ENCODE data around the gene CALML5. TPM values are rescaled to one million over a fixed set of nuclear protein-coding genes. Genes with fewer than 3 reads are reported as not detected.

CALML5 gene
- total and polyA plus RNA-seq, 2 of the 4 experiments (the other 2 are of a cell fraction), result not detected

GRCh38 chr10:5507649-5508131, 8.3 kb upstream of the CALML5 start:
- DNase-seq (no peak), ATAC-seq (ENCODE audit: low read depth) (no peak)
- Histone ChIP-seq H3K4me3 (ENCODE audit: insufficient read depth, low read depth, low read length) (no peak overlapping the region), H3K9me3 (ENCODE audit: control insufficient read depth, insufficient read depth, low read length) (no peaks in the 10 kb centered on the region), H3K56ac (ENCODE audit: extremely low read depth, insufficient read depth, low read length) (no peak overlapping the region), H3K9ac (ENCODE audit: low read depth, low read length) (no peak overlapping the region), H3K4me2 (ENCODE audit: low read depth, low read length) (no peak overlapping the region), H3K9me1 (ENCODE audit: insufficient read depth, low read length) (peaks cover 3% of the 10 kb centered on the region; the same call in 1 of the 2 replicates), H4K20me1 (ENCODE audit: insufficient read depth, low read length) (no peaks in the 10 kb centered on the region), H2AK9ac (replicated peaks; ENCODE audit: low read depth, low read length, poor library complexity) (no peak overlapping the region), H4K91ac (ENCODE audit: insufficient read depth, low read depth, low read length) (no peak overlapping the region), H4K8ac (ENCODE audit: low read depth in 2 of 2, low read length in 2 of 2) (no peak overlapping the region), H3K4me1 (ENCODE audit: control insufficient read depth, insufficient read depth, low read length) (no peaks in the 10 kb centered on the region), H2BK15ac (ENCODE audit: low read depth, low read length) (no peak overlapping the region), H3K36me3 (ENCODE audit: control insufficient read depth, insufficient read depth, low read length) (no peaks in the 10 kb centered on the region), H2AFZ (replicated peaks; ENCODE audit: low read length, poor library complexity) (no peak overlapping the region), H3K23ac (ENCODE audit: low read depth, low read length) (no peak overlapping the region), H3K18ac (ENCODE audit: low read depth, low read length) (no peak overlapping the region), H2AK5ac (ENCODE audit: low read depth, low read length) (no peak overlapping the region), H3K27me3 (ENCODE audit: control insufficient read depth, insufficient read depth, low read length) (peaks cover 25% of the 10 kb centered on the region), H3K27ac (ENCODE audit: insufficient read depth, low read length) (no peak overlapping the region), H2BK5ac (ENCODE audit: low read depth, low read length, poor library complexity, severe bottlenecking) (no peak overlapping the region), H3K4ac (ENCODE audit: low read depth, low read length) (no peak overlapping the region), H4K5ac (ENCODE audit: low read depth, low read length) (no peak overlapping the region), H2BK120ac (ENCODE audit: low read depth, low read length) (no peak overlapping the region), H3K14ac (replicated peaks; ENCODE audit: low read depth, low read length) (no peak overlapping the region), H2BK20ac (ENCODE audit: low read depth, low read length) (no peak overlapping the region), H3K79me1 (ENCODE audit: low read depth in 1 of 2, low read length in 2 of 2) (no peaks in the 10 kb centered on the region)
- TF ChIP-seq CTCF (conservative IDR thresholded peaks at IDR 0.05; ENCODE audit: low read depth, low read length), result no peak
- no peak for TF ChIP-seq RAD21 (IDR thresholded peaks at IDR 0.05; ENCODE audit: low read length)
- TF ChIP-seq BHLHE40 (IDR thresholded peaks at IDR 0.05; ENCODE audit: low read depth, low read length), result no peak
- in situ Hi-C loops (cut with MboI; ENCODE audit: low sequenced_read_pairs), result no loop called here
- no TSS peak for BruUV-seq (replicated peaks)
- 87% methylated on average over 6 of the region's 14 CpGs; no CpG with 5 or more reads in 1 of the 2 experiments for WGBS, 2 experiments (ENCODE audit: extremely low coverage in 2 of 2, insufficient read length in 1 of 2)
- intact Hi-C loops (cut with micrococcal nuclease), result no loop called here
- dilution Hi-C loops (cut with HindIII; ENCODE audit: low sequenced_read_pairs, unreplicated experiment), result no loop called here
- CTCF ChIA-PET, result no interaction called here
- POLR2A ChIA-PET (ENCODE audit: unreplicated experiment), result no interaction called here

Measured in IMR-90 (cell line).